Kidney (tissue), 14 donors: ENCODE results near the gene TMEM164. TPM values are rescaled to one million over a fixed set of nuclear protein-coding genes. Genes with fewer than 3 reads are reported as not detected.

Source experiments
- DNase-seq, 5 donors: peaks; one replicate each; pipeline ENCODE4 v3.0.0-alpha.2; 2013 to 2020
- FAIRE-seq: peaks from 2 replicates; lab custom pipeline; 2012; peaks lifted over from hg19 to GRCh38; lab: Jason Lieb, UNC
- H3K27ac ChIP-seq, 2 donors: one replicate each; pipeline ENCODE4 v1.7.0; 2013; ENCODE audit warnings: low read depth in 2 of 2, low read length in 2 of 2, inconsistent platforms in 1 of 2
- H3K27me3 ChIP-seq: one replicate; pipeline ENCODE4 v1.7.1; 2013; ENCODE audit warnings: low read length, inconsistent platforms; ENCODE audit not compliant: control insufficient read depth, insufficient read depth
- H3K36me3 ChIP-seq, 3 donors: one replicate each; pipeline versions ENCODE4 v1.7.0 to v1.7.1; 2013; ENCODE audit warnings: low read length in 3 of 3, control low read depth in 1 of 3, inconsistent platforms in 1 of 3; ENCODE audit not compliant: insufficient read depth in 3 of 3, control insufficient read depth in 2 of 3
- H3K4me1 ChIP-seq, 3 donors: one replicate each; pipeline versions ENCODE4 v1.7.0 to v1.7.1; 2013; ENCODE audit warnings: low read length in 3 of 3, inconsistent platforms in 1 of 3, low read depth in 1 of 3; ENCODE audit not compliant: control insufficient read depth in 2 of 3, insufficient read depth in 2 of 3
- H3K4me3 ChIP-seq, 3 donors: one replicate each; pipeline versions ENCODE4 v1.7.0 to v1.8.1; 2013; ENCODE audit warnings: low read length in 3 of 3, control low read depth in 1 of 3, inconsistent platforms in 1 of 3
- H3K9ac ChIP-seq, 3 donors: one replicate each; pipeline versions ENCODE4 v1.7.0 to v1.7.1; 2013; ENCODE audit warnings: low read length in 3 of 3, control low read depth in 1 of 3, inconsistent platforms in 1 of 3
- H3K9me3 ChIP-seq, 3 donors: one replicate each; pipeline versions ENCODE4 v1.7.0 to v1.7.1; 2013; ENCODE audit warnings: low read length in 3 of 3, control low read depth in 1 of 3, inconsistent platforms in 1 of 3; ENCODE audit not compliant: control insufficient read depth in 2 of 3, insufficient read depth in 1 of 3
- intact Hi-C: fragments of 100-400 bp; cut with DNase I; formaldehyde crosslinking; loops from one replicate; pipeline ENCODE4 v1.11.1; 2022
- polyA plus RNA-seq: library from polyadenylated mRNA; stranded (reverse); fragments of 350-450 nt; fragmentation: Illumina TruSeq; extraction: RNeasy Lipid Tissue Mini Kit (QIAGEN cat#74804); gene quantifications from one replicate; pipeline ENCODE4 v1.2.3, GENCODE V29; 2014; ENCODE audit warnings: low read depth, low replicate concordance; ENCODE audit not compliant: insufficient read depth
- total RNA-seq: library from RNA; stranded (reverse); fragmentation: NEBNext Ultra II Directional; extraction: Animal tissue kit (Norgen Biotek cat#: 25700); gene quantifications from one replicate; pipeline ENCODE4 v1.2.1, GENCODE V29; 2021
- TF ChIP-seq, protein P1 (sequence below): IDR thresholded peaks from 3 replicates; pipeline ENCODE4 v1.5.1; 2012; ENCODE audit warnings: mild to moderate bottlenecking, moderate library complexity, borderline replicate concordance; ENCODE audit not compliant: insufficient read depth; ENCODE audit errors: extremely low read depth
- donor health status: control.
- donor health status: control.
- donor health status: control.
- donor health status: control.
- donor health status: control.
- donor health status: DM: yes; HTN: yes; CAD: no.
- donor health status: Normal renal cell carcinoma (clear cell type).

The TMEM164 gene
- total and polyA plus RNA-seq, 2 donors from 2014 or later: 16.9 to 36.0 TPM

DNA sequence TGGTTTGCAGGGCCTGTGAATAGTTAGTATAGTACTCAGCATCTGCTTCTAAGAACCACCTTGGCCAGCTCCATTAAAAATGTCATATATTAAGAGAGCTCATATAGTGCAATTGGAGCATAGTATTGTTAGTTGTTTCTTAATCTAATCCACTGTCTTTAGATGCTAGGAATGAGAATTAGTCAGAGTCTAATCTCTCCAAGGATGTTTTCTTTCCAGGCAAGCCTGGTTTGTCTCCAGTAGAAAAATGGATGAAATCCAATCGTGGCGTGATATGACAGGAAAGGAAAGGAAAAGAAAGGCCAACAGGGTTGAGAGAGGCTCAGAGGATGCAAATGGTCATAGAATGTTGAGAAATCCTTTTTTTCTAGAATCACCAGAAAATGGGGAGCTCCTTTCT lies 15.0 kb upstream of the TMEM164 start:
- H3K9ac ChIP-seq: no peak overlapping the region
- H3K27me3 ChIP-seq: no peaks in the 10 kb centered on the region
- H3K4me3 ChIP-seq: no peak overlapping the region
- TF ChIP-seq, protein P1, sequence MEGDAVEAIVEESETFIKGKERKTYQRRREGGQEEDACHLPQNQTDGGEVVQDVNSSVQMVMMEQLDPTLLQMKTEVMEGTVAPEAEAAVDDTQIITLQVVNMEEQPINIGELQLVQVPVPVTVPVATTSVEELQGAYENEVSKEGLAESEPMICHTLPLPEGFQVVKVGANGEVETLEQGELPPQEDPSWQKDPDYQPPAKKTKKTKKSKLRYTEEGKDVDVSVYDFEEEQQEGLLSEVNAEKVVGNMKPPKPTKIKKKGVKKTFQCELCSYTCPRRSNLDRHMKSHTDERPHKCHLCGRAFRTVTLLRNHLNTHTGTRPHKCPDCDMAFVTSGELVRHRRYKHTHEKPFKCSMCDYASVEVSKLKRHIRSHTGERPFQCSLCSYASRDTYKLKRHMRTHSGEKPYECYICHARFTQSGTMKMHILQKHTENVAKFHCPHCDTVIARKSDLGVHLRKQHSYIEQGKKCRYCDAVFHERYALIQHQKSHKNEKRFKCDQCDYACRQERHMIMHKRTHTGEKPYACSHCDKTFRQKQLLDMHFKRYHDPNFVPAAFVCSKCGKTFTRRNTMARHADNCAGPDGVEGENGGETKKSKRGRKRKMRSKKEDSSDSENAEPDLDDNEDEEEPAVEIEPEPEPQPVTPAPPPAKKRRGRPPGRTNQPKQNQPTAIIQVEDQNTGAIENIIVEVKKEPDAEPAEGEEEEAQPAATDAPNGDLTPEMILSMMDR: no peak
- FAIRE-seq (no peak), DNase-seq (no peak)
- H3K4me1 ChIP-seq: no peaks in the 10 kb centered on the region
- intact Hi-C loops: no loop called here
- no peak overlapping the region for H3K27ac ChIP-seq
- no peaks in the 10 kb centered on the region for H3K36me3 ChIP-seq
- H3K9me3 ChIP-seq: no peaks in the 10 kb centered on the region

DNA sequence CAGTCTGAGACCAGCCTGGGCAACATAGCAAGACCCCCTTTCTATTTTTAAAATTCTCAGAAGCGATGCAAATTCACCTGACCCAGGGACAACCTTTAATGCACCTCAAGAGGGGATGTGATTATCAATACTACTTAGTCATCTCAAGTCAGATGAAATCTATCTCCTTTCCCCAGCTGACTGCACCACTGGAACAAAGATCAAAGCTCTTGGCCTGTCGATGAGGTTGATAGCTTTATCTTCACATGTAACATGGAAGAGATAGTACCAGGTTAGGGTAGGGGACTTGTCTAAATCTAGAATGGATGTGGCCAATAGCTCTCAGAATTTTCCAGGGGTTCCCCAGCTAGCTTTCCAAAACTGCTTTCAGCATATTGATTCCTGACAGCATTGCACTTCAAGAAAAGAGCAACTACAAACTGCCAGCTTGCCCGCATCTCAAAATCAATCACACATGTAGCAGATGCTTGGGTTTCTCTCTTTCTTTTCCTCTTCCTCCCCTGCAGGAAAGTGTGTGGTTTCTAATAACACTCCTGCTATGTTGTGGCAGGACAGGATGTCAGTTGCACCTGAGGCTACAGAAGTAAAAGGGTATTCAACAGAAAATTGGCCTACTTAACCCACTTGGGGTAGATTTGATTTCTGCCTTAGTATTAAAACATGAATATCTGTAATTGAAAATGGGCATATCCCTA lies 12.2 kb upstream of the TMEM164 start:
- Histone ChIP-seq H3K4me3 (no peak overlapping the region), H3K9ac (no peak overlapping the region), H3K27ac (no peak overlapping the region), H3K27me3 (no peaks in the 10 kb centered on the region), H3K36me3 (no peaks in the 10 kb centered on the region), H3K9me3 (no peaks in the 10 kb centered on the region), H3K4me1 (no peaks in the 10 kb centered on the region)
- intact Hi-C loops: no loop called here
- FAIRE-seq (no peak), DNase-seq (no peak)
- TF ChIP-seq, protein P1: no peak

DNA sequence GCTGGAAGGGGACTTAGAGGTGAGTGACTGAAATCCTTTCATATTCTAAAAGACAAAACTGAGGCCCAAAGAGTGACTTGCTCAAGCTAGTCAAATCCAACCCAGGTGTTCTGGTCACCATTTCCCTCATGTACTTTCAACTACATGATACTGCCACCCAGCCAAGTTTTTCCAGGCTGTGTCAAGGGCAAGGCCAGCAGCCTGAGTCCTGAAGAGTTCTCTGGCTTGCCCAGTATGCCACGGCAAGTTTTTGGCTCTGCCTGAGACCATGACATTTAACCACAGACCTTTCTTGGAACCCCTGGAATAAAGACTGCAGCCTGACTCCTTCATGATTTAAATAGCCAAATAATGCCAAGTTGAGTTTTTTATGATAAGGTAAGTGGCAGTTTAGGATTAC lies 10.7 kb upstream of the TMEM164 start:
- TF ChIP-seq, protein P1: no peak
- Histone ChIP-seq H3K27ac (no peak overlapping the region), H3K27me3 (no peaks in the 10 kb centered on the region), H3K4me1 (no peaks in the 10 kb centered on the region), H3K4me3 (no peak overlapping the region), H3K9me3 (no peaks in the 10 kb centered on the region), H3K36me3 (no peaks in the 10 kb centered on the region), H3K9ac (no peak overlapping the region)
- no peak for FAIRE-seq
- no peak for DNase-seq
- intact Hi-C loops: no loop called here

DNA sequence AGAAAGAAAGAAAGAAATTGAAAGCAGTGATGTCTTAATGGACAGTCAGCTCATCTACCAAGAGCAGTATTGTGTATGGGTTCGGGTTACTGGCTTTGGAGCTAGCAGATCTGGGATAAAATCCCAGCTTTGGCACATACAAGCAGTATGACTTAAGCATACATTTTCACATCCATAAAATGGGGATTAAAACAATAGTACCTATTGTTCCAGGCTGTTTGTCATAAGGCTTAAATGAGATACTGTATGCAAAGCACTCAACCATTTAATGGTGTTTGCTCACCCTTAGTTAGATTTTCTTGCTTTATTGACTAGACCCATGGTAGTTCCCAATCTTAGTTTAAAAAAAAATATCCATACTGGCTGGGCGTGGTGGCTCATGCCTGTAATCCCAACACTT lies 7.8 kb upstream of the TMEM164 start:
- FAIRE-seq (no peak), DNase-seq (no peak)
- Histone ChIP-seq H3K27me3 (peaks cover 3% of the 10 kb centered on the region), H3K9me3 (no peaks in the 10 kb centered on the region), H3K9ac (no peak overlapping the region), H3K27ac (no peak overlapping the region), H3K36me3 (no peaks in the 10 kb centered on the region), H3K4me1 (no peaks in the 10 kb centered on the region), H3K4me3 (no peak overlapping the region)
- TF ChIP-seq, protein P1: no peak
- intact Hi-C loops: no loop called here
